DOHH2 (cell line): Measurements from ENCODE around the gene SPZ1.

Source experiments
- CTCF ChIP-seq: fragments of 200-600 bp; sonication (generic); IDR thresholded peaks from one replicate; pipeline ENCODE4 v1.5.1; 2014; ENCODE audit warnings: antibody characterized with exemption, mild to moderate bottlenecking, low read depth, low read length; ENCODE audit not compliant: poor library complexity, severe bottlenecking
- EZH2phosphoT487 ChIP-seq: fragments of 200-600 bp; sonication (generic); IDR thresholded peaks from 2 replicates; pipeline ENCODE4 v1.6.1; 2017; ENCODE audit warnings: borderline replicate concordance, mild to moderate bottlenecking, antibody characterized with exemption, low read length, moderate library complexity, mixed read lengths

GRCh38 chr5:80319702-80320101 lies at the start of gene SPZ1:
- TF ChIP-seq CTCF (no peak), EZH2phosphoT487 (no peak)
